ENCODE results near the gene GPX4. TPM values are rescaled to one million over a fixed set of nuclear protein-coding genes. Genes with fewer than 3 reads are reported as not detected.

Gene GPX4
- total RNA-seq, 1 donor from 2014 or later, result 752 TPM

DNA sequence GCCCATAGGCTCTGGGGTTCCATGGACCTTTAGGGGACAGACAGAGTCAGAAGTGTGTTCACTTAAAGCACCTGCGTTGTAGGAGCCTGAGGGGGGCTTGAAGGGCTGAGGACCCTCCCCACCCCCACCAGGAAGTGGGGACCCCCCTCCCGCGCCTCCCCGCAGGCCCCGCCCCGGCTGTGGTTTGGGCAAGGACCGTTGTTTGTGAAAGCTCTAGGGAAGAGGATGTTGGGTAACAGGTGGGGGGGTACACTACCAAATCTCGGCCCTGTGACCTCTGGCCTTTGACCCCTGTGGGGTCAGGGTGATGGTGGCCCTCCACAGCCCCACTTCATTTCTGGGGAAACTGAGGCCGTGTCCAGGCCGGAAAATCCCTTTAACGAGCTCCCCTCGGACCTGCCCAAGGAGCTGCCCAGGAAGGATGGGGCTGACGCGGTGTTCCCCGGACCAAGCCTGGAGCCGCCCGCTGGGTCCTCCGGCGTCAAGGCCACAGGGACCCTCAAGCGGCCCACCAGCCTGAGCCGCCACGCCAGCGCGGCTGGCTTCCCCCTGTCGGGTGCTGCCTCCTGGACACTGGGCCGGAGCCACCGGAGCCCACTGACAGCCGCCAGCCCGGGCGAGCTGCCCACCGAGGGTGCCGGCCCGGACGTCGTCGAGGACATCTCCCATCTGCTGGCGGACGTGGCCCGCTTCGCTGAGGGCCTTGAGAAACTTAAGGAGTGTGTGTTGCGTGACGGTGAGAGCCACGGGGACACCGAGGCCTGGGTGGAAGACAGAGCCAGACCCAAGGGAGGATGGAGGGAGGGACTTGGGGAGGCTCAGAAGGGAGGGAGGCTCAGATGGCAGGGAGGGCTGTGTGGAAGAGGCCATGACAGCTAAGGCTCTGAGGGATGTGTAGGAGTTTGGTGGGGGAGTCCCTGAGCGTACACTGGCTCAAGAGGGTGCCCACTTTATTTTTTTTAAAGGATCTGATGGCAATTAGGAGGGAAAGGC lies 35.5 kb upstream of the GPX4 start:
- DNase-seq (ENCODE audit: extremely low read depth, low read depth, low spot score), result no peak

DNA sequence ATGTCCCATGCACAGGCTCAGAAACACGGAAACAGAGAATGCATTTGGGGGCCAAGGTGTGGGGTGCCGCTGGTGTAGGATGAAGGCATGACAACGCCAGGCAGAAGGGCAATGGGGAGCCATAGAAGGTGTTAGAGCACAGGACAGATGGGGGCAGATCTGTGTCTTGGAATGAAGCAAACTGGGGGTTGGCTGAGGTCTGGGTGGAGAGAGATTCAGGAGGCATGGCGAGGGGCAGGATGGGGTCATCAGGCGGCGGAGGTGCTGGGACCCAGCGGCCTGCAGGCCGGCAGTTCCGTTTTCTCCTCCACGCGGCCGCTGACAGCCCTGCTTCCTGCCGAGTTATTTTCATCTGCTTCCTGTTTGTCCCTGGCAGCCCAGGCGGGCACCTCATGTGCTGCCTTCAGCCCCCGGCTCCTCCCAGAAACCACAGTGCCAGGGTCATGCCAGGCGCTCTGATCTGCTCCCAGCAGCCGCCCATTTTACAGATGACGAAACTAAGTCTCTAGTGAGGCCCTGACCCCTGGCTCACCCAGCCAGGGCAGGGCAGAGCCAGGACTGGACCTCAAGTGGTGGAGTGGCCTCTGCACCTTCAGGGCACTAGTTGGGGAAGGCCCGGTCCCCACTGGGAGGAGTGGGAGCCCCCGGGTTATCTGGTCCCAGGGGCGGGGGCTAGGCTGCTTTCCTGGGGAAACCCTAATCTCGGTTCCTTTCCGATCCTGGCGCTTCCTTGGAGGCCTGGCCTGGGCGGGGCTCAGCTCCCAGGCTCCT lies 34.6 kb upstream of the GPX4 start:
- DNase-seq (ENCODE audit: extremely low read depth, low read depth, low spot score), result no peak

DNA sequence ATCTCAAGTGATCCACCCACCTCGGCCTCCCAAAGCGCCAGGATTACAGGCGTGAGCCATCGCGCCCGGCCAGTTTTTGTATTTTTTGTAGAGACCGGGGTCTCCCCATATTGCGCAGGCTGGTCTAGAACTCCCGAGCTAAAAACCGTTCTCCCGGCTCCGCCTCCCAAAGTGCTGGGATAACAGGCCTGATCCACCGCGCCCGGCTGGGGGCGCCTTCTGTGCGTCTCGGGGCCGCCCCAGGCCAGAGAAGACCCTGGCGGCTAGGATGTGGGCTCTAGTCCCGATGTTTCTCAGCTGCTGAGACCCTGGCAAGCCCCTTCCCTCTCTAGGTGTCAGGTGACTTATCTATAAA lies 33.2 kb upstream of the GPX4 start:
- DNase-seq (ENCODE audit: extremely low read depth, low read depth, low spot score), result no peak

DNA sequence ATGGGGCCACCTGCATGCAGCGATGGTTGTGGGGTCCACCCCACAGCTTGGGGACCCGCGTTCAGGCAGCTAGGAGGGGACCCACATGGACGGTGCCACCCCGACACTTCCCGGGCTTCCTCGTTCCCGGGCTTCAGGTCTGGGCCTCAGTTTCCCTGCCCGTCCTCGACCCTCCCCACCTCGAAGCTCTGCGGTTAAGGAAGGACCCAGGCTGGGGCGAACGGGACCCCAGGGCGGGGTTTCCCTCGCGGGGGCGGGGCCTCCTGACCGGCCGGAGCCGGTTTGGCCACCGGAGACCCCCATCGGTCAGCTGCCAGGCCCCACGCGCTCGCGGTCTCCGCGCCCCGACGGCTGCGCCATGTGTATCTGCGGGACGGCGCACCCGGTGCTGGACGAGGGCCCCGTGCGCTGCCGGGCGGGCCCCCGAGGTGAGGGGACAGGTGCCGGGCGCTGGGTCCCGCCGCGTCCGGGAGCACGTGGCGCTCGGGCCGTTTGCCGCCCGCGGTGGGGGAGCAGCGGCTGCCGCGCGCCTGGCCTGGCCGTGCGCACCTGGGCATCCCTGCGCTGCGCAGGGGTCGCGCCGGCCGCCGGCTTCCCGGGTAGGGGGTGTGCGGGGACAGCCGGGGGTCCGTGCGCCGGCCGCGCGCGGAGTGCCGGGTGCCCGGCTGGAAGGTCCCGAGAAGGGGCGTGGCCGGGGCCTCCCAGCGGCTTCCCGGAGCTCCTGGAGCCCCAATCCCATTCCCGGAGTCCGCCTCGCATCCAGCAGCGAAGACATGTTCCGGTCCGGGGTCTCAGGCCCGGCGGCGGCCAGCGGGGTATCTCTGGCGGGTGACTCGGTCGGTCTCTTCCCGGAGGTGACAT lies 32.6 kb upstream of the GPX4 start:
- no peak for DNase-seq (ENCODE audit: extremely low read depth, low read depth, low spot score)

DNA sequence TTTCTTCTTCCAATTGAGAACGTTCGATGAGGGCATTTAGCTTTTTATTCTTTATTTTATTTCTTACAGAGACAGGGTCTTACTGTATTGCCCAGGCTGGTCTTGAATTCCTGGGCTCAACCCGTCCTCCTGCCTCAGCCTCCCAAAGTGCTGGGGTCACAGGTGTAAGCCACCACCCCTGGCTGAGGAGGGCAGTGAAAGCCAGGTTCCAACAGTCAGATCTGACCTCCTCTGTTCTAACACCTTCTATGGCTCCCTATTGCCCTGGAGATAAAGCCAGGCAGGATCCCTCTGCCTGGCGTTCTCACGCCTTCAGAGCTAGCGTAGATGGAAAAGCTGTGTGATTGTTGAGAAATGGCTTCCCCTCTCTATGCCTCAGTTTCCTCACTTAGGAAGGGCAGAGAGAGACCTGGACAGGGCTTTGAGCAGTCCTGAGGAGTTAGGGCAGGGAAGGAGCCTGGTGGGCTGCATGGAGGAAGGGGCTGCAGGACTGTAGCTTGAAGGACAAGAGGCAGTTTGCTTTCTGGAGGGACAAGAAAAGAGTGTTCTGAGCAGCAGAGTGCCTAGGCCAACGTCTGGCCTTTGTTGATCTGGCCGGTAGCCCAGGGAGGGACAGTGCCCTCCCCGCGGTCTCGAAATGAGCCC lies 31.3 kb upstream of the GPX4 start:
- DNase-seq (ENCODE audit: extremely low read depth, low read depth, low spot score), result no peak

DNA sequence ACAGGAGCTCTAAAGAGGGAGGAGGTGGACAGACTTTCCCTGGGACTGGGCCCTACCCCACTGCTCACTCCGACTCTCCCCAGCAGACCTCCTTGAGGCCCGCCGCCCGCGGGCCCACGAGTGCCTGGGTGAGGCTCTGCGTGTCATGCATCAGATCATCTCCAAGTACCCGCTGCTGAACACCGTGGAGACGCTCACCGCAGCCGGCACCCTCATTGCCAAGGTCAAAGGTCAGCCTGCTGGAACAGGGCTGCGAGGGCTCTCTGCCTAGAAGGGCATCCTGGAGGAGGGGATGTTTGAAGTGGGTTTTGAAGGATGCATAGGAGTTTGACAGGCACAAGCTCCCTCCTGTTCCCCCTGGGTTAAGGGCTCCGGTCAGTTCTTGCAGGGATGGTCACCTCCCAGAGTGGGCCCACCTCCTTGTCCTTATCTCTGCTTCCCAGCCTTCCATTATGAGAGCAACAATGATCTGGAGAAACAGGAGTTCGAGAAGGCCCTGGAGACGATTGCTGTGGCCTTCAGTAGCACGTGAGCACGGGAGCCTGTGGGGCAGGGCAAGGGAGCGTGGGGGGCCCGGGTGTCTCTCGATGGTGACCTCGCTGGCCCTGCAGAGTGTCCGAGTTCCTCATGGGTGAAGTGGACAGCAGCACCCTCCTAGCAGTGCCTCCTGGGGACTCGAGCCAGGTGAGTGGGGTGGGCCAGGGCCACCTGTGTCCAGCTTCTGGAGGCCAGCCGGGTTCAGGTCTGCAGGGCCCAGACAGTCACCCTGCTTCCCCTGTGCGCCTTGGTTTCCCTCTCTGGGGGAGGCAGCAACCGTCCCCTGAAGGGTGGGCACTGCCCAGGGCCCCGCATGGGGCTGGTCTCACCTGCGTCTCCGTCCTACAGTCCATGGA lies 30.5 kb upstream of the GPX4 start:
- DNase-seq (ENCODE audit: extremely low read depth, low read depth, low spot score), result no peak

DNA sequence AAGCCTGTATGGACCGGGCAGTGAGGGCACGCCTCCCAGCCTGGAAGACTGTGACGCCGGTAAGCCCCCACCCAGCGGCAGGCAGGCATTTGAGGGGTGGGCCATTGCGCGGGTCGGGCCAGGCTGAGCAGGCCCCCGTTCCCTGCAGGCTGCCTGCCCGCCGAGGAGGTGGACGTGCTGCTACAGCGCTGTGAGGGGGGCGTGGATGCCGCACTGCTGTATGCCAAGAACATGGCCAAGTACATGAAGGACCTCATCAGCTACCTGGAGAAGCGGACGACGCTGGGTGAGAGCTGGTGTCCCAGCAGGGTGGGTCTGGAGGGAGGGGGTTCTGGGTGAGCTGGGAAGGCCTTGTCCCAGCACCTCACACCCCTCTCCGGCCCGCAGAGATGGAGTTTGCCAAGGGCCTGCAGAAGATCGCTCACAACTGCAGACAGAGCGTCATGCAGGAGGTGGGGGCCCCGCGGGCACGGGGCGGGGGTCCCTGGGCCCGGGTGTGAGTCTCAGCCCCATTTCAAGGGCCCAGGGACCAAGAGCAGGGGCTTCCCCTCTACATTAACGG lies 29.8 kb upstream of the GPX4 start:
- DNase-seq (ENCODE audit: extremely low read depth, low read depth, low spot score), result no peak

DNA sequence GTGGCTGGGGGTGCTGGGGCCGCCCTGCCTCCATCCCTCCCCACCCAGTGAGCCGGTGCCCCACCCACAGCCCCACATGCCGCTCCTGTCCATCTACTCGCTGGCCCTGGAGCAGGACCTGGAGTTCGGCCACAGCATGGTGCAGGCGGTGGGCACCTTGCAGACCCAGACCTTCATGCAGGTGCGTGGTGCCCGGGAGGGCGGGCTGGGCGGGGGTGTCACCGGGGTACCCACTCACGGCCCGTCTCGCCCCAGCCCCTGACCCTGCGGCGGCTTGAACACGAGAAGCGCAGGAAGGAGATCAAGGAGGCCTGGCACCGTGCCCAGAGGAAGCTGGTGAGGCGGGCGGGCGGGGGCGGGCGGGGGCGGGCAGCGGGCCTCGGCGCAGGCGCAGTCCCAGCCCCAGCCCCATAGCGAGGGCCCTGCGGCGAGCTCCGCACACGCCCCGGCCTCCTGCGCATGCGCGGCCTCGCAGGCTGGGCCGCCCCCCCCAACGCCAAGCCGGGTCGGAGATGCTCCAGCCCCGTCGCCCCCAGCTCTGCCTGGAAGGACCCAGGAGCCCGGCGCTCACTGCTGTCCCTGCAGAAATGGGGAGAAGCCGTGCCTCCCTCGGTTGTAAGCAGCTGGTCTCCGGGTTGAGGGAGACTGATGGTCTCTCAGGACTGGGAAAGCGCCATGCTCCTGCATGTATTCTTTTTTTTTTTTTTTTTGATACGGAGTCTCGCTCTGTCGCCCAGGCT lies 29.1 kb upstream of the GPX4 start:
- no peak for DNase-seq (ENCODE audit: extremely low read depth, low read depth, low spot score)

DNA sequence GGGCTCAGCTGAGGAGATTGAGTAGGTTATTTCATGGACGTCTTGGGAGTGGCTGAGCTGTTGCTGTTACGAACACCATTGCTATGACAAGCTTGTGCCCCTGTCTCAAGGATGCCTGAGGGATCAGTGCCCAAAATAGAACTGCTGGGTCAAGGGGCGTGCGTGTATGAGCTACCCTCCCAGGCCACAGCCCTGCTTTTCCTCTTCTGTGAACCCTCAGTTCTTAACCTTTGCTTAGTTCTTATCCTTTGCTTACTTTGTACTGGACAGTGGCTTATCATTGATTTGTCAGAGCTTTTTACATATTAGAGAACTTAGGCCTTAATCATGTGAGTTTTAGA lies 27.8 kb upstream of the GPX4 start:
- no peak for DNase-seq (ENCODE audit: extremely low read depth, low read depth, low spot score)

DNA sequence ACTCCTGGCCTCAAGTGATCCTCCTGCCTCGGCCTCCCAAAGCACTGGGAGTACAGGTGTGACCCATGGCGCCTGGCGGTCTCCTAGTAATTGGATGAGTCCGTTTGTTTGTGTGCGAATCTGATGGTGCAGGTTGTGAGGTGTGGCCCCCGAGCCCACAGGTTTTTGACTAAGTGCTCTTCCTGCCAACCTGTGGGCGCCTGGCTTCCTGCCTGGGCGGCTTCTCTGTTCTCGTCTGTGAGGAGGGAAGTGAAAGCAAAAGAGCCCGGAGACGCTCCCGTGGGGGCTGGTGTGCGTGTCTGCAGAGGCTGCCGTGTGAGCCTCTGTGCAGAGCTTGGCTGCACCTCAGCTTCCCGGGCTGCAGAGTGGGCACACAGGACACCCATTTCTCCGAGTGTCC lies 26.8 kb upstream of the GPX4 start:
- no peak for DNase-seq (ENCODE audit: extremely low read depth, low read depth, low spot score)

DNA sequence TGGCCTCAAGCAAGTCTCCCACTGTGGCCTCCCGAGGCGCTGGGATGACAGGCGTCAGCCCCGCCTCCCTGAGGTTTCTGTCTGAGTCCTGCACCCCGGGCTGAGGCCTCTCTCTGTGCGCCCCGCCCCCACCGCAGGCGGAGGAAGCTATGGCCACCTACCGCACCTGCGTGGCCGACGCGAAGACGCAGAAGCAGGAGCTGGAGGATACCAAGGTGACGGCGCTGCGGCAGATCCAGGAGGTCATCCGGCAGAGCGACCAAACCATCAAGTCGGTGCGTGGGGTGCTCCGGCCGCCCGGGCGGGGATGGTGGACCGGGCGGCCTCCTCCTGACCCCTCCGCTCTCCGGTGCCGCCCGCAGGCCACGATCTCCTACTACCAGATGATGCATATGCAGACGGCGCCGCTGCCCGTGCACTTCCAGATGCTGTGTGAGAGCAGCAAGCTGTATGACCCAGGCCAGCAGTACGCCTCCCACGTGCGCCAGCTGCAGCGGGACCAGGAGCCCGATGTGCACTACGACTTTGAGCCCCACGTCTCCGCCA lies 24.2 kb upstream of the GPX4 start:
- no peak for DNase-seq (ENCODE audit: extremely low read depth, low read depth, low spot score)

DNA sequence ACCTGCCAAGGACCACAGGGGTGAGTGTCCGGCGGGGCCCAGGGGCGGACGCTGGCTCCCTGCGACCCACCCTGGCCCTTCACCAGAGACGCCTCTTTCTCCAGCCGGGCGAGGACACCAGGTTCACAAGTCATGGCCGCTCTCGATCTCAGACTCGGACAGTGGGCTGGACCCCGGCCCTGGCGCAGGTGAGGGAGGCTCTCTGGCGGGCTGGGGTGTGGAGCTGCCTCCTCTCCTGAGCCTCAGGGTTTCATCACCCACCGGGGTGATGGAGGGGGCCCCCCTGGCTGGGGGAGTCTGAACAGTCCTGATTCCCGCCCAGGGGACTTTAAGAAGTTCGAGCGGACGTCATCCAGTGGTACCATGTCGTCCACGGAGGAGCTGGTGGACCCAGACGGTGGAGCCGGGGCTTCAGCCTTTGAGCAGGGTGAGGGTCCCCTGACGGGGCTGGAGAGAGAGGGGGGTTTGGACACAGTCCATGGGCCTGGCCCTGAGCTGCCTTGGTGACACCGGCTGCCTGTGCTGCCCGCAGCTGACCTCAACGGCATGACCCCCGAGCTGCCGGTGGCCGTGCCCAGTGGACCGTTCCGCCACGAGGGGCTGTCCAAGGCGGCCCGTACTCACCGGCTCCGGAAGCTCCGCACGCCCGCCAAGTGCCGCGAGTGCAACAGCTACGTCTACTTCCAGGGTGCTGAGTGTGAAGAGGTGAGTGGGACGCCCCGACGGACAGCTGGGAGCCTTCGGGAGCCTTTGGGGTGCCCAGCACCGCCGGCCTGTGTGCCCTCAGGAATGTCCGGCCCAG lies 23.2 kb upstream of the GPX4 start:
- DNase-seq (ENCODE audit: extremely low read depth, low read depth, low spot score), result no peak

DNA sequence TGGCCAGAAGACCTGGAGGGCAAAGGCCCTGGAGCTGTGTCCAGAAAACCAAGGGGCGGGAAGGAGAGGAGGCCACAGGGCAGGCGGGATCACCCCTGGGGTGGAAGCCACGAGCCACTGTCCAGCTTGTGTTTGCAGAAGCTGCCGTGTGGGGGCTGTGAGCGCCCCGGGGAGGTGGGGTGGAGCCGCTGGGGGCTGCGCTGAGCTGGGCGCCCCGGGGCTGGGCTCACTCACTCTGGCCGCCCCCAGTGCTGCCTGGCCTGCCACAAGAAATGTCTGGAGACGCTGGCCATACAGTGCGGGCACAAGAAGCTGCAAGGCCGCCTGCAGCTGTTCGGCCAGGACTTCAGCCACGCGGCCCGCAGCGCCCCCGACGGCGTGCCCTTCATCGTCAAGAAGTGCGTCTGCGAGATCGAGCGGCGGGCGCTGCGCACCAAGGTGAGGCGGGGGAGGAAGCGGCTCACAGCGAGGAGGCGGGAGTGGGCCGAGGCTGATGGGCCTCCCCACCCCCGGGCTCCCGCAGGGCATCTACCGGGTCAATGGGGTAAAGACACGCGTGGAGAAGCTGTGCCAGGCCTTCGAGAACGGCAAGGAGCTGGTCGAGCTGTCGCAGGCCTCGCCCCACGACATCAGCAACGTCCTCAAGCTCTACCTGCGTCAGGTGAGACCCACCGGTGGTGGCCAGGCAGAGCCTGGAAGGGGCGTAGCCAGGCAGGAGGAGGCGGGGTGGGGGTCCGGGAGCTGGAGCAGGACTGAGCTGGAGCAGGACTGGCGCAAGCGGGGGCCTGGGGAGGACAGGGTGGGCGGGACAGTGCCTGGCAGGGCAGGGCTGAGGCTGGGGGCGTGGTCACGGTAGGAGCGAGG lies 22.3 kb upstream of the GPX4 start:
- no peak for DNase-seq (ENCODE audit: extremely low read depth, low read depth, low spot score)

DNA sequence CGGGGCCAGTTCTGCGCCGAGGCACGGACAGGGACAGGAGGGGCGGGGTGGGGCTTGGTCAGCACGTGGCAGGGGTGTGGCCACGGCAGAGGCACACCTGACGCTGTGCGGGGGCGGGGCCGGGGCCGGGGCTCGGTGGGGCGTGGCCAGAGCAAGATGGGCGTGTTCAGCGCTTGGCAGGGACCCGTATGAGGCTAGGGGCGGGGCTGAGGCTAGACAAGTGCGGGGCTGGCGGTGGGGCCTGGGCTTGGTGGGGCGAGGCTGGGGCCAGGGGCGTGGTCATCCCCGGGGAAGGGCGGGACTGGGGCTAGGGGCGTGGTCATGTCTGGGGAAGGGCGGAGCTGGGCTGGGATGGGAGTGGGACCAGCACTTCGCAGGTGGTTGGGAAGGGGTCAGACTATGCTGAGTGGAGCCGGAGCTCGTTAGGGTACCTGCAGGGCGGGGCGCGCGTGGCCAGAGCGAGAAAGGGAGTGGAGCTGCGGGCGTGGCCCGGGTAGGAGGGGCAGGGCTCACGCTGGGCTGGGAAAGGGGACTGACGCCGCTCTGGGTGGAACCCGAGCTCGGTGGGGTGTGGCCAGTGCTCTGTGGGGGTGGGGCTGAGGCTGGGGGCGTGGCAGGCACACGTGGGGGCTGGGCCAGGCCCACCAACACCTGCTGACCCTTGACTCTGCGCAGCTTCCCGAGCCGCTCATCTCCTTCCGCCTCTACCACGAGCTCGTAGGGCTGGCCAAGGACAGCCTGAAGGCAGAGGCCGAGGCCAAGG lies 21.4 kb upstream of the GPX4 start:
- DNase-seq (ENCODE audit: extremely low read depth, low read depth, low spot score), result no peak

DNA sequence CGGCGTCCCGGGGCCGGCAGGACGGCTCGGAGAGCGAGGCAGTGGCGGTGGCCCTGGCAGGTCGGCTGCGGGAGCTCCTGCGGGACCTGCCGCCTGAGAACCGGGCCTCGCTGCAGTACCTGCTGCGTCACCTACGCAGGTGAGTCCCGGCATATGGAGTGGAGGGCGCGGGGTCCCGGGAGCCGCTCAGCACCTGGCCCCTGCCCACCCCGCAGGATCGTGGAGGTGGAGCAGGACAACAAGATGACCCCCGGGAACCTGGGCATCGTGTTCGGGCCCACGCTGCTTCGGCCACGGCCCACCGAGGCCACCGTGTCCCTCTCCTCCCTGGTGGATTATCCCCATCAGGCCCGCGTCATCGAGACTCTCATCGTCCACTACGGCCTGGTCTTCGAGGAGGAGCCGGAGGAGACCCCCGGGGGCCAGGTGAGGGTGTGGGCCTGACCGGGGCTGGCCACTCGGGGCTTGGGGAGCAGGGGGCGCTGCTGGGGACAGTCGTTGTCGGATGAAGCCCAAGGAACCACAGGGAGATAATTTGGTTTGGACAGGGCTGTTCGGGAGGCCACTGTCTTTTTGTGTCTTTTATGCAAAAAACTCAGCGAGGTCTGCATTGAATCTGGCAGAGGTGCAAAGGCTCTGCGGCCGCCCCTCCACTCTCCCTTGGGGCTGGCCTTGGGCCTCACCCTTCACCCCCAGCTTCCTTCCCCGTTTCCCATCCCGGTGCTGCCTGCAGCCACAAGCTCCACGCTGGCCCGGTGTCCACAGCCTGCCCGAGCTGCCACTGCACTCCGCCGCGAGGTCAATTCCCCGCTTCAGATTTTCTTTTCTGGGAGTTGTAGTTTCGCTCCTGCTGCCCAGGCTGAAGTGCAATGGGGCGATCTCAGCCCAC lies 20.6 kb upstream of the GPX4 start:
- DNase-seq (ENCODE audit: extremely low read depth, low read depth, low spot score), result no peak

Measured in glomerular endothelial cell (primary cell).